HepG2 (cell line): ENCODE results near the gene AMELY. TPM values are rescaled to one million over a fixed set of nuclear protein-coding genes. Genes with fewer than 3 reads are reported as not detected.
A peak's percentile ranks its signal among the peaks of the same experiment; 100 is the strongest.

Experiments used
- ATF5 ChIP-seq: sonication (generic); formaldehyde crosslinking; IDR thresholded peaks from 2 replicates; pipeline ENCODE4 v1.4.0; 2020; ENCODE audit warnings: mild to moderate bottlenecking, low read depth, missing genetic modification reagents
- CAMTA2 ChIP-seq: sonication (generic); formaldehyde crosslinking; IDR thresholded peaks from 2 replicates; pipeline ENCODE4 v1.4.0; 2020; ENCODE audit warnings: mild to moderate bottlenecking, missing genetic modification reagents, borderline replicate concordance
- CBX1 ChIP-seq: IDR thresholded peaks from one replicate; pipeline ENCODE4 v1.6.1; 2016; ENCODE audit warnings: antibody characterized with exemption, low read depth
- DR1 ChIP-seq: sonication (generic); formaldehyde crosslinking; IDR thresholded peaks from 2 replicates; pipeline ENCODE4 v1.8.0; 2021; ENCODE audit warnings: mild to moderate bottlenecking, missing genetic modification reagents, inconsistent platforms
- EED ChIP-seq: sonication (generic); formaldehyde crosslinking; IDR thresholded peaks from 2 replicates; pipeline ENCODE4 v1.5.0; 2020; ENCODE audit warnings: mild to moderate bottlenecking, missing genetic modification reagents
- EP300 ChIP-seq, 3 experiments: sonication (generic) in 1 of 3; formaldehyde crosslinking in 1 of 3; IDR thresholded peaks; 2 replicates each; pipeline versions ENCODE4 v1.5.1 to v1.6.1; 2011 to 2020; ENCODE audit warnings: low read depth in 2 of 3, low read length in 2 of 3, borderline replicate concordance in 1 of 3, improper control_type of control experiment in 1 of 3, mild to moderate bottlenecking in 1 of 3, missing genetic modification reagents in 1 of 3, moderate library complexity in 1 of 3
- GABPB1 ChIP-seq: IDR thresholded peaks from 2 replicates; pipeline ENCODE4 v1.6.1; 2016; ENCODE audit warnings: mild to moderate bottlenecking, missing genetic modification reagents, moderate library complexity, missing compliant biosample characterization
- HBP1 ChIP-seq: IDR thresholded peaks from 2 replicates; pipeline ENCODE4 v1.6.1; 2016; ENCODE audit warnings: low read depth, control low read depth
- MXI1 ChIP-seq: IDR thresholded peaks from 3 replicates; pipeline ENCODE4 v1.6.1; 2012; ENCODE audit warnings: low read depth, low read length, inconsistent platforms, borderline replicate concordance
- NONO ChIP-seq, 2 experiments: fragments of 450-650 bp in 1 of 2; sonication (generic) in 1 of 2; formaldehyde crosslinking in 1 of 2; IDR thresholded peaks in 1 of 2; conservative IDR thresholded peaks in 1 of 2; 2 replicates each; pipeline versions ENCODE4 v1.6.1 to v1.8.0; 2017 to 2022; ENCODE audit warnings: mild to moderate bottlenecking in 1 of 2, missing genetic modification reagents in 1 of 2, moderate library complexity in 1 of 2
- NR3C1 ChIP-seq: sonication (generic); formaldehyde crosslinking; IDR thresholded peaks from 2 replicates; pipeline ENCODE4 v1.4.0; 2020; ENCODE audit warnings: missing genetic modification reagents
- PATZ1 ChIP-seq: sonication (generic); formaldehyde crosslinking; IDR thresholded peaks from 2 replicates; pipeline ENCODE4 v1.4.0; 2020; ENCODE audit warnings: missing genetic modification reagents
- PHF20 ChIP-seq: sonication (generic); formaldehyde crosslinking; IDR thresholded peaks from 2 replicates; pipeline ENCODE4 v1.5.0; 2020; ENCODE audit warnings: mild to moderate bottlenecking, missing genetic modification reagents
- SIN3A ChIP-seq: IDR thresholded peaks from 2 replicates; pipeline ENCODE4 v1.6.1; 2011; ENCODE audit warnings: low read depth, mild to moderate bottlenecking, control low read depth, low read length, borderline replicate concordance
- ZBTB42 ChIP-seq: sonication (generic); formaldehyde crosslinking; IDR thresholded peaks from 2 replicates; pipeline ENCODE4 v1.5.0; 2020; ENCODE audit warnings: mild to moderate bottlenecking, missing genetic modification reagents
- ZNF276 ChIP-seq: sonication (generic); formaldehyde crosslinking; IDR thresholded peaks from 2 replicates; pipeline ENCODE4 v1.4.0; 2020; ENCODE audit warnings: mild to moderate bottlenecking, low read depth, missing genetic modification reagents
- polyA plus RNA-seq, 8 experiments: library from polyadenylated mRNA; depleted of rRNA in 3 of 8; stranded (reverse) in 7 of 8; unstranded in 1 of 8; fragments of >200 nt; fragmentation: Illumina TruSeq in 4 of 8; extraction: Trizol in 4 of 8; gene quantifications; 2 replicates each; pipeline versions ENCODE4 v1.2.1 to v1.2.3, GENCODE V29; 2011 to 2016; ENCODE audit warnings: low read depth in 4 of 8, missing spikeins in 1 of 8, mixed read lengths in 1 of 8; ENCODE audit not compliant: insufficient read depth in 1 of 8
- total RNA-seq, 5 experiments: library from RNA; depleted of rRNA; stranded (reverse); fragments of >200 nt; fragmentation: Illumina TruSeq; extraction: Trizol; gene quantifications; 2 replicates each; pipeline ENCODE4 v1.2.3, GENCODE V29; 2016; ENCODE audit warnings: low read depth in 1 of 5
- TF ChIP-seq, protein P1 (sequence below): sonication (generic); formaldehyde crosslinking; IDR thresholded peaks from 2 replicates; pipeline ENCODE4 v1.4.0; 2020; ENCODE audit warnings: missing genetic modification reagents, borderline replicate concordance
- TF ChIP-seq, protein P2 (sequence below): sonication (generic); formaldehyde crosslinking; IDR thresholded peaks from 2 replicates; pipeline ENCODE4 v1.5.0; 2020; ENCODE audit warnings: missing genetic modification reagents, mild to moderate bottlenecking, borderline replicate concordance

AMELY gene
- total and polyA plus RNA-seq, 2 of the 13 experiments (the other 11 are each of a cell fraction or from before 2014, with no cell fraction given) = not detected

DNA sequence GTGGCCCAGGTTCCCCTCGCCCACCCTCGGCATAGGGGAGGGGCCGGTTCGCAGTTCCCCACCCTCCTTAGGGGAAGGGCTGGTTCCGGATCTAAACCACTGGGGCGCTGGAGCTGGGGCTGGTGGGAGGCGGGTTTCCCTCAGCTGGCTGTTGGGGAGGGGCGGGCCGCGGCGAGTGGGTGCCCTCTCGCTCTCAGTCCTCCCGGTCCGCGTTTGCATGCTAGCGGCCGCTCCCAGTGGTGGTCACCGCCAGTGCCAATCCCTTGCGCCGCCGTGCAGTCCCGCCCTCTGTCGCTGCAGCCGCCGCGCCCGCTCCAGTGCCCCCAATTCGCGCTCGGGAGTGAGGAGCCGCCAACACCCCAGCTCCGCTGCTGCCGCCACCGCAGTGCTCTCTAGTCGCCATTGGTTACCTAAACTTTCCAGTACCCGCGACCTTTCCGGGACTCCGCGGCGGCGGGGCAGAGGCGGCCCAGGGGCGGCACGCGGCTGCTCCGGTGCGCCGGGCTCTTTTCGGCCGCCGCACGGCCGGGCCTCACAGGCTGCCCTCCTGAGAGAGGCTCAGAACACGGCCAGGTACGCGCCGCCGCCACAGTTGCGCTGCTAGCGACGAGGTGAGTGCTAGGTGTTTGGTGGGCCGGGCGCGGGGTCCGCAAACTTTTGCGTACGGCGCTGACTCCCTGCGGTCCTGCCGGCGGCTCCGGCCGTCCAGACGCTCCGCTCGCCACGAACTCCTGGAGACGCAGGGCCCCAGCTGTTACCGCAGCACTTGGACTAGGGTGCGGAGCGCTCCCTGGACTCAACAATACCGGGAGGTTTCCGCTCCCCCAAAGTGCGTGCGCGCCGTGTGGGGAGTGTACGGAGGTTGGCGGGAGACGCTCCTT is 940 bp downstream of the AMELY start, which contains the start of gene TBL1Y (continued):
- TF ChIP-seq, protein P1, sequence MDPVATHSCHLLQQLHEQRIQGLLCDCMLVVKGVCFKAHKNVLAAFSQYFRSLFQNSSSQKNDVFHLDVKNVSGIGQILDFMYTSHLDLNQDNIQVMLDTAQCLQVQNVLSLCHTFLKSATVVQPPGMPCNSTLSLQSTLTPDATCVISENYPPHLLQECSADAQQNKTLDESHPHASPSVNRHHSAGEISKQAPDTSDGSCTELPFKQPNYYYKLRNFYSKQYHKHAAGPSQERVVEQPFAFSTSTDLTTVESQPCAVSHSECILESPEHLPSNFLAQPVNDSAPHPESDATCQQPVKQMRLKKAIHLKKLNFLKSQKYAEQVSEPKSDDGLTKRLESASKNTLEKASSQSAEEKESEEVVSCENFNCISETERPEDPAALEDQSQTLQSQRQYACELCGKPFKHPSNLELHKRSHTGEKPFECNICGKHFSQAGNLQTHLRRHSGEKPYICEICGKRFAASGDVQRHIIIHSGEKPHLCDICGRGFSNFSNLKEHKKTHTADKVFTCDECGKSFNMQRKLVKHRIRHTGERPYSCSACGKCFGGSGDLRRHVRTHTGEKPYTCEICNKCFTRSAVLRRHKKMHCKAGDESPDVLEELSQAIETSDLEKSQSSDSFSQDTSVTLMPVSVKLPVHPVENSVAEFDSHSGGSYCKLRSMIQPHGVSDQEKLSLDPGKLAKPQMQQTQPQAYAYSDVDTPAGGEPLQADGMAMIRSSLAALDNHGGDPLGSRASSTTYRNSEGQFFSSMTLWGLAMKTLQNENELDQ = no peak
- TF ChIP-seq ZNF276 (CRISPR knock-in tag) (no peak), EED (no peak), NONO (IDR thresholded peaks at IDR 0.05) (no peak), NONO (CRISPR knock-in tag; conservative IDR thresholded peaks at IDR 0.05) (no peak), CAMTA2 (CRISPR knock-in tag) (no peak), GABPB1 (CRISPR knock-in tag) (peak; percentile 24; the same call in 1 of the 2 replicates), PATZ1 (CRISPR knock-in tag) (no peak; the same call in 1 of the 2 replicates), ZBTB42 (CRISPR knock-in tag) (no peak), SIN3A (no peak), ATF5 (no peak), PHF20 (no peak), CBX1 (no peak), EP300 (IDR thresholded peaks at IDR 0.05; ENCODE audit: low read depth in 2 of 2, low read length in 2 of 2) (no peak), EP300 (CRISPR knock-in tag; IDR thresholded peaks at IDR 0.05; ENCODE audit: borderline replicate concordance) (no peak), HBP1 (CRISPR knock-in tag) (no peak), NR3C1 (CRISPR knock-in tag) (no peak), DR1 (CRISPR knock-in tag) (no peak), MXI1 (no peak)
- TF ChIP-seq, protein P2, sequence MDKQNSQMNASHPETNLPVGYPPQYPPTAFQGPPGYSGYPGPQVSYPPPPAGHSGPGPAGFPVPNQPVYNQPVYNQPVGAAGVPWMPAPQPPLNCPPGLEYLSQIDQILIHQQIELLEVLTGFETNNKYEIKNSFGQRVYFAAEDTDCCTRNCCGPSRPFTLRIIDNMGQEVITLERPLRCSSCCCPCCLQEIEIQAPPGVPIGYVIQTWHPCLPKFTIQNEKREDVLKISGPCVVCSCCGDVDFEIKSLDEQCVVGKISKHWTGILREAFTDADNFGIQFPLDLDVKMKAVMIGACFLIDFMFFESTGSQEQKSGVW (CRISPR knock-in tag) = no peak
